Fibroblast of skin of left quadriceps (primary cell): Measurements from ENCODE around the gene OTULINL.

ENCODE experiments used
- DNase-seq, 2 experiments: peaks; one replicate each; pipeline ENCODE4 v3.0.0-alpha.2; 2013; ENCODE audit warnings: low read depth in 2 of 2

OTULINL gene

DNA sequence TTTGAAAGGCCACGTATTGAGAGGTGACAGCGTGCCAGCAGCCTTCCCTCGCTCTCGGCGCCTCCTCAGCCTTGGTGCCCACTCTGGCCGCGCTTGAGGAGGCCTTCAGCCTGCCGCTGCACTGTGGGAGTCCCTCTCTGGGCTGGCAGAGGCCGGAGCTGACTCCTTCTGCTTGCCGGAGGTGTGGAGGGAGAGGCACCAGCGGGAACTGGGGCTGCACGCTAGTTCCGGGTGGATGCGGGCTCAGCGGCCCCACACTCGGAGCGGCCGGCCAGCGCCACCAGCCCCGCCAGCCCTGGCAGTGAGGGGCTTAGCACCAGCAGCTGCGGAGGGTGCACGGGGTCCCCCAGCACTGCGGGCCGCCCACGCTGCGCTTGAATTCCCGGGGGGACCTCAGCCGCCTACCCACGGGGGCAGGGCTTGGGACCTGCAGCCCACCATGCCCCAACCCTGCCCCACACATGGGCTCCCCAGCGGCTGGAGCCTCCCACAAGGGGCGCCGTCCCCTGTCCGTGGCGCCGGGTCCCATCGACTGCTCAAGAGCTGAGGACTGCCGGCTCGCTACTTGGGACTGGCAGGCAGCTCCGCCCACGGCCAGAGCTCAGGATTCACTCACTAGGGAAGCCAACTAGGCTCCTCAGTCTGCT, 4.4 kb upstream of the OTULINL start:
- no peak for DNase-seq

DNA sequence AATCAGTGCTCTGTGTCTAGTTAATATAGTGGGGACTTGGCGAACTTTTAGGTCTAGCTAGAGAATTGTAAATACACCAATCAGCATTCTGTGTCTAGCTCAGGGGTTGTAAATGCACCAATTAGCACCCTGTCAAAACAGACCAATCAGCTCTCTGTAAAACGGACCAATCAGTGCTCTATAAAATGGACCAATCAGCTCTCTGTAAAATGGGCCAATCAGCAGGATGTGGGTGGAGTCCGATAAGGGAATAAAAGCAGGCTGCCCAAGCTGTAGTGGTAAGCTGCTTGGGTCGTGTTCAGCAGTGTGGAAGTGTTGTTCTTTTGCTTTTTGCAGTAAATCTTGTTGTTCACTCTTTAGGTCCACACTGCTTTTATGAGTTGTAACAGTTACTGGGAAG, 3.6 kb upstream of the OTULINL start:
- DNase-seq: no peak

DNA sequence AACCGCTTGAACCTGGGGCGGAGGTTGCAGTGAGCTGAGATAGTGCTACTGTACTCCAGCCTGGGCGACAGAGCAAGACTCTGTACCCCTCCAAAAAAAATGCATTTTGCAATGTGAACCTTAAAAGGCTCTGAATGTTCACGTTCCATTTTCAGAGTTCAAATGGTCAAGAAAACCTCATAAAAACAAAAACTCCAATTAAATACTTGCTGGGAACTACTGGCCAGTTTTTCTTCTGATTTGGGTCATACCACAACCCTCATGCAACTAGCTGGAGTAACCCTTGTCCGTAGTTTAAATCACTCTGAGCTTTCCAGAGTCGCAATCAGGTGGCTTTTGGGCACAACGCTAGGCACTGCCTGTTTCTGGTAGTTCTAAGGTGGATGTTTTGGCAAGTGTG, 2.3 kb upstream of the OTULINL start:
- no peak for DNase-seq

DNA sequence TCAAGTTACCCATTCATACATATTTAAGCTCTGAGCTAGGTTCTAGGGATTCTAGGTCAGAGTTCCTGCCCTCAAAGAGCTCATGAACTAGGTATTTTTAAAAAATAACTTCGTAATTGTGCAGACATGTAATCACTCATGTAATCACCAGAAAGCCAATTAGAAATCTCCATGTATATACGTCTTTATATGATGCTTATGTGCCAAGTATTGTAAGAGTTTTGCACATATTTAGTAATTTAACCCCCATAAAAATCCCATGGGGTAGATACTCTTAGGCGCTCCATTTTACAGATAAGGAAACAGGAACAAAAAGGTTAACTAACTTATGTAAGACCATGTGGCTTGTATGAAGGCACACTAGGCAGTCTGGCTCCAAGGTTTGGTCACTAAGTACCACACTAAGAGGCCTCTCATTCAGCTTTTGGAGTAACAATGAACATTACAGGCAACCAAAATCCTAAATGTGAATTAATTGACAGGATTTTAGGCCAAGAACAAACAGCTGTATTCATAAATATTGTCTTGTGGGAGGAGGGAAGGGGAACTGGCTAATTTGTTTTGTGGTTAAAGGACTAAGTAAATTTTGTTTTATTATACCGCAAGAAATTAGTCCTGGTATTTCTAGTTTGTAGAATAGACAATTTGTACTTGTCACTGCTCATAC, 1.7 kb upstream of the OTULINL start:
- no peak for DNase-seq

DNA sequence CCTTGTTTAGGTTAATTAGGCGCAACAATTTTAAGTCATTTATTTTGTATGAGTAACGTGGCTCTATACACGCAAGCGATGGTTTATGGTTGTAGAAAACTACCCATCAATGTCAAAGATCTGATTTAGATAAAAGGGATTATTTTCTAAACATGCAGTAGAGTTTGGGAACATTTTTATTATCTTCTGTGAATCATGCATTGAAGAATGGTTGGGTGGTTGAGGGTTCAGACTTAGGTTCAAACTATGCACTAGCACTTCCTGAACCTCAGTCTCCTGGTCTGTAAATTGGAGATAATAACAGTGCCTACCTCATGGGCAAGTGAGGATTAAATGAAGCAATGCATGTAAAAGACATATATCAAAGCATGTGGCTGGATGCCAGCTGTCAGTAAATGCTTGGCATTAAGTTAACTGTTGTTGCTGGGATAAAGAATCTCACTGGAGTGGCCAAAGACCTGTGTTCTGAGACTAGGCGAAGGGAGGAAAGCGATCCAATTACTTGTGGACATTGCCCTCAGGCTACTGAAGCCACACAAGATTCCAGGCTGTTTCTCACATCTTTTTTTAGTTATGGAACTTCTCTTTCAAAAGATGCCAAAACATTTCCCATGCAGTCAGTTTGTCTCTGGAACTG, 1.1 kb upstream of the OTULINL start:
- no peak for DNase-seq

DNA sequence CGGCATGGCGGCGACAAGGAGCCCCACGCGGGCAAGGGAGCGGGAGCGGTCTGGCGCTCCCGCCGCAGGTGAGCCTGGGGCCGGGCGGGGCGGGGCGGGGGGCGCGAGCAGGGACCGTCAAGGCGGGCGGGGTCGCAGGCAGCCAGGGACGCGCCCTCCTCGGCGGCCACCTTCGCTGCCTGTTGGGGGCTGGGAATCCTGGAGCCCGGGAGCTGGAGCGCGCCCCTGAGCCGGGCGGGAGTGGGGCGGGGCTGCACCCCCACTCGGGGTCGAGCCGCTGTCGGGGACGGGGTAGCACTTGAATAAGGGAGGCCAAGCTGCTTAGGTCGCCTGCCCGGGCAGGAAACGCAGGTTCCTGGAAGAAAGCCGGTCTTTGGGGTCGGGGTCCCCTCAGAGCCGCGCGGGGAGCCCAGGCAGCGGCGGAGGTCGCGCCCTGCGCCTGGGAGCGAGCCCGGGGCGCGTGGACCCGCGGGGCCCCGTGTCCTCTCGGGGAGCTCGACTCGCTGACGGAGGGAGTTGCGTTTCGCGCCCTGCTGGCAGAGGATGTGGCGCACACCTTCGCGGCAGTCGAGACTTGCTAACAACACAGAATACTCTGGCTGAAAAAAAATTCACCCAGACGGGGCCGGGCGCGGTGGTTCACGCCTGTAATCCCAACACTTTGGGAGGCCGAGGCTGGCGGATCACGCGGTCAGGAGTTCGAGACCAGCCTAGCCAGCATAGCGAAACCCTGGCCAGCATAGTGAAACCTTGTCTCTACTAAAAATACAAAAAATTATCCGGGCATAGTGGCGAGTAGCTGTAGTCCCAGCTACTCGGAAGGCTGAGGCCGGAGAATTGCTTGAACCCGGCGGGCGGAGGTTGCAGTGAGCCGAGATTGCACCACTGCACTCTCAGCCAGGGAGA, 552 bp downstream of the OTULINL start:
- DNase-seq: no peak

DNA sequence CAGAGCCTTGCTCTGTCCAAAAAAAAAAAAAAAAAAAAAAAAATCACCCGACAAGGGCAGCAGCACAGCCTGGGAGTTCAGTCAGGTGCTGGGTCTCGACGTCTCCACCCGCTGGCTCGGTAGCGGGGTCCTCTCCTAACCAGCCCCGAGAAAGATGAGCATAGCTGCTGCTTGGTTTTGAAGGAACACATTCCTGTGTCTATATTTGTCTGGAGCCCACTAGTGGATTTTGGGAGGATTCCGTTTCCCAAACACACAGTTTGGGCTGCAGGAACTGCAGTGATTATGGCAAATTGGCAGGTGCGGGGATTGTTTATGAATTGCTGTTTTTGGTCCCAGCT, 1.2 kb downstream of the OTULINL start:
- DNase-seq: no peak

DNA sequence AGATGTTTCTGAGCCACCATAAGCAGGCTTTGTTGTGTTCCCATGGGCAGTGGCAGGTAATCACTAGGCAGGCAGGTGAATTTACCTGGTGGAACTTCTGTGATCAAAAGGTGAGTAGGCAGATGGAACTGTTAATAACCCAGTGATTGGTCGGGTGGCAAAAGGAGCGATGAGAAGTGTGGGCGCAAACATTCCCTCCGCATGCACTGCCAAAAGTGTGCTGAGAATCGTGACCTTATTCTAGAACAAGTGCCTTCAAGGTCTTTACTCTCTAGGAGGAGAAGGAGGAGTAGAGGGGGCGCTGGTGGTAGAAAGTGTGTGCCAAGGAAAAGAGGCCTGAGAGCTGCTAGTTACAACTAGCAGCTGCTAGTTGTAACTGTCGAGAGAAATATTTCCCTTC, 3.3 kb downstream of the OTULINL start:
- no peak for DNase-seq

DNA sequence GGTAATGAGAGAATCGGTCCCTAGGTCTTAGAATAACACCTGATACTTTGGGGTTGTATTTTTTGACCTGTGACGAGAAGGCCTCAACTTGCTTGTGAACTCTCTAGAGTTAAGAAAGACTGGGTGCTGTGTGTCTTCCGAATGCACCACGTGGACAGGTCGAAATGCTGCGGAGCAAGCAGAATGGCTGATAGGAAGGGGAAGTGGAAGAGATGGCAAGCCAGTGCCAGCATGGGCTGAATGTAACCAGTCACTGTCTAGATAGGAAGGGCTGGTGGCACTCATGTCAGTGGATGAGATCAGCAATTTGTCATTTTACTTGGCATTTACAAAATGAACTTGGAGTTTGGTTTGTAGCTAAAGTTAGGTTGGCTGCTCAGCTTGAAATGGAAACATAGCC, 5.6 kb downstream of the OTULINL start:
- DNase-seq: no peak

DNA sequence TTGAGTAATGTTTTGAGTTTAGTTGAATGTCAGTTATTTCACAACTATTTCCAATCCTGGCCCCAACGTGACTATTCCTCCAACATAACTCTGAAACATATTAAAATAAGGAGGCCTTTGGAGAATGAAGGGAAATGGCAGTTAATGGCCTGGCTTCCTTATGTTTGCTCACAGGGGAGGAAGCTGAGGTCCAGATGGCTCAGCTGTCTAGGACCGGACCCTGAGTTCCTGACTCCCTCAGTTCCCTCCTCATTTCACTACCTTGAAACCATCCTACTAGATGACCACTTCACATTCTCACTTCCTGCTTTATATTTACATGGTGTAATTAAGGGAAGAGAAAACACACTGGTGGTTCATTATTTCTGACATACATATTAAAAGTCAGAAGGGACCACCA, 6.6 kb downstream of the OTULINL start:
- no peak for DNase-seq

DNA sequence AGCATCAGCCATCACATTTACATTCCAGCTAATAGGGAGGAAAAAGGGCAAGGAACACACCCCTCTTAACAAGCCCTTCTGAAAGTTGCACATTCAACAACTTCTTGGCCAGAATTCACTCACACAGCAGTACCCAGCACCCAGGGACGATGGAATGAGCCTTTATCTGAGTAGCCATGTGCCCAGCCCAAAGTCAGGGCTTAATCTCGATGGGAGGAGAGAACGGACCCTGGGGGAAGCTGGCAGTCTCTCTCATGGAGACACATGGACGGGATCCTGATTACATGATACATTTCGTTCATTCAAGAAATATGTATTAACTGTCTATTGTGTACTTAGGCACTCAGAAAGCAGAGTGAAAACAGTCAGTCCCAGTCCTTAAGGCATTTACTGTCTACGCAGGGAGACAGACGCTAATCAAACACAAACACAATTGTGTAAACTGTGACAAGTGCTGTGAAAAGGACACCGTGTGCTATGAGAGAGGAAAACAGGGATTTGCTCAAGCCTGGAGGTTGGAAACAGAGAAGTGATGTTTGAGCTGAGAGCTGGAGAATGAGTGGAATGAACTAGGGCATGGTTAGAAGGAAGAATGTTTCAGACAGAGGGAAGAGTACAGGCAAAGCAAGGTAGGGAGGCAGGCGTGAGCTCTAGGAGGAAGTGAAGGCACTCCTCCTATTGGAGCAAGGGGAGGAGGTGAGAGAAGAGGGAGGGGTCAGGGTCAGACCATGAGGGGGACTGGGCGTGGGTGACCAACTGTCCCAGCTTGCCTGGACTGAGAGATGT, 7.4 kb downstream of the OTULINL start:
- no peak for DNase-seq

DNA sequence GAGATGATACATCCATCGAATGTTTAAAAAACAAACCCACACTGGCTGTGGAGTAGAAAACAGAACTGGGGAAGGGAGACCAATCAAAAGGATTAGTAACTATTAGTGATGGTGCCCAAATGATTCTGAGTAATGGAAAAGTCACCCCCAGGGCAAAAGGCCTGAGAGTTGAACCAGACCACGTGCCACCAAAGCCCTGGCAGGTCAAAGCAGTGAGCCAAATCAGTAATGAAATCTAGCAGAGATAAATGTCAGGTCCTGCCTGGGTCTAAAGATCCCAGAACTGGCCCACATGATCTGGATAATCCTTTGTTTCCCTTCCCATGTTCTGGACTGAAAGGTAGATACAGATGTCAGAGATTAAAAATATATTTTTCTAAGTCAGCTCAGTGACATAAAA, 9.4 kb downstream of the OTULINL start:
- no peak for DNase-seq

DNA sequence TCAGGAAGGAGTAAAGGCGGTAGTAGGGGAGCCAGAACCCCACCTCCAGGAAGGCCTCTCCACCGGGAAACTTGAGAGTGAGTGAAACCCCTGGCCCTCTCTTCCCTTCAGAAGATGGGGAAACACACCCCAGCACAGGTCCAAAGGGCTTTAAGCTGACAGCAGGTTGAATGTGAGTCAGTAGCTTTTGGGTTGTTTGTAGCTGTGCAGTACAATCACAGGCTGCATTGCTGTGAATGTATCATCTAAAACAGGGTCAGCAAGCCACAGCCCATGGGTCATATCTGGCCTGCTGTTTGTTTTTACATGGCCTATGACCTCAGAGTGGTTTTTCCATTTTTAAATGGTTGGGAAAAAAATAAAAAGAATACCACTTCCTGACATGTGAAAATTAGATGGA, 10.0 kb downstream of the OTULINL start:
- DNase-seq: no peak

DNA sequence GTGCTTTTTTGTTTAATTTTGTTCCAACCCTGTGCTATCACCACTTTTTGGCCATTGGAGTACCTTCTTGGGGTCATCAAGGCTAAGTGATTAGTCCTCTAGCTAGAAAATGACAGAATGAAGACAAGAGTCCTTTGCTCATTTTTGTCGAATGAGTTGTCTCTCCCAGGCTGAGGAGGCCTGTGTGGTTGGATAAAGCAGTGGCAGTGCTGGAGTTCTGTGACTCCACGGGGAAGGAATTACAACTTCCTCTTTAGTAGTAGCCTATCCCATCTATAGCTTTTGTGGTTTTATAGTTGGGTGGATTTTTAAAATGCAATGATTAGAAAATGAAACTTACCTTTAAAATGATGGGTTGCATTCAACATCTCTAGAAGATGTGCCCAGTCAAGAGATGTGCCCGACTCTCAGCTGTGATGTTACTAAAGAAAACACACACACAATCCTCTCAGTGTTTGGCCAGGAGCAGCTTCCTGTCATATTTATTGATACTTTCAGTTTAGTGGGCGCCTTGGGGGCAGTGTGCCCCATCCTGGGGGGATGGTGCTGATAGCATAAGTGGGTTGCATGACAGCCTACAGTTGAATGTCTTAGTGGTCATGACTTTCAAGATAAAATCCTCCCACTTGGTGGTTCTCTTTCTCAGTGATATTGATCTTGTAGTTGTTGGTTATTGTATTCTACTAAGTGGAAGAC, 11.9 kb downstream of the OTULINL start:
- DNase-seq: no peak

DNA sequence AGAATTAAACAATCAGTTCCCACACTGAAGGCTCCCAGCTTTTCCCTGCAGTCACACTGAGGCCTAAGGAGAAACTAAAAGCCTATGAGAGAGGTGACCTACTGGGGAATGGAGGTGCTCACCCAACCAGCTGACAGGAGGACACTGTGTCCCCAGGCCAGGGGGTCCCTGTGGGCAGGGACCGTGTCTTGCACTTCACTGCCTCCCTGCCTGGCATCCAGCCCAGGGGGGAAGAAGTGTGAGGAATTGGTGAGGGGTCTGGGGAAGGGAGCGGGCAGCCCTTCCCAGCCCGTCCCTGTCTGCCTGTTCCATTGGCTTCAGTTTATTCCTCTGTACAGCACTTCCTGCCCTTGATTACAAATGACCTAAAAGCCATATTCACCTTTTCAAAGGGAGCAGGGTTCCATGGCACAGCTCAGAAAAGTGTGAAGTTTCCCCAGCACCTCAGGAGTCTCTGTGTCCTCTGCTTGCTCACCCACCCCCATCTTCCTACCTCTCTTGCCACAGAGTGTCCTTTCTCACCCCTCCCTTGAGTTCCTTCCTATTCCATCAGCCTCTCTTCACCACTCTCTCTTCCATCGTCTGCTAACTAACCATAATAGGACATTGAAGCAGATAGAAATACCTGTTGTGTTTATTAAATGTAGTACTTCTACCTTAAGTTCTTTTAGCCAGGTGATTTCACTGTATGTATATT, 12.9 kb downstream of the OTULINL start:
- DNase-seq: no peak

DNA sequence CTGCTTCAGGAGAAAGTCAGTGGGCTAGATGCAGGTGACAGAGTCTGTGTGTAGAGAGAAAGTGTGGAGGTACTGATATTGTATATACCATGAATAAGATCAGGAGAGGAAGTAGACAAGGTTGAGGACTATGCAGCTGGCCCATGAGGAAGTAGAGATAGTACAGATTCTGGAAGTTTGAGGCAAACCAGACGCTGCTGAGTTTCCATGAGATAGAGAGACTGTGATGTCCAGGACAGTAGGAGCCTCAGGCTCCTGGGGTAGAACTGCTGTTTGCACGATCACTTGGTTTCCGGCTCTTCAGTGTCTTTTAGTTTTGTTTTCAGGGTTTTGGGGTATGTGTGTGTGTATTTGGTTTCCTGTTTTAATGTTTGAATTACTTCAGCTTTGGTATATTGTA, 13.6 kb downstream of the OTULINL start:
- no peak for DNase-seq

DNA sequence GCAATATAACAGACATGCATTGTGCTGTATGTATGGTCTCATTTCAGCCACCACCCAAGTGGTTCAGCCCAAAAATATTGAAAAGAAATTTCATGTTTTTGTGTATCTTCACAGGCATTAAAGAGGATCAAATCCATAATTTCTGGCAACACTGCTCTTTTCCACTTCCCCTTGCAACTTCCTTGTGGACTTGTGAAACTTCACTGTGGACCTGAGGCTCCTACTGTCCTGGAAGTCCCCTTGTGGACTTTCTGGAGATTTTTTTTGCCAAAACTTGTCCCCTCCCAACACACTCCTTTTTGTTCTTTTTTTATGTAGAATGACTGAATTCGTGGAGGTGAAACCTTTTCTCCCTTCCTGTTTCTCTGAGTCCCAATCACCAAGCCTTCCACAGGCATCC, 14.3 kb downstream of the OTULINL start:
- no peak for DNase-seq

DNA sequence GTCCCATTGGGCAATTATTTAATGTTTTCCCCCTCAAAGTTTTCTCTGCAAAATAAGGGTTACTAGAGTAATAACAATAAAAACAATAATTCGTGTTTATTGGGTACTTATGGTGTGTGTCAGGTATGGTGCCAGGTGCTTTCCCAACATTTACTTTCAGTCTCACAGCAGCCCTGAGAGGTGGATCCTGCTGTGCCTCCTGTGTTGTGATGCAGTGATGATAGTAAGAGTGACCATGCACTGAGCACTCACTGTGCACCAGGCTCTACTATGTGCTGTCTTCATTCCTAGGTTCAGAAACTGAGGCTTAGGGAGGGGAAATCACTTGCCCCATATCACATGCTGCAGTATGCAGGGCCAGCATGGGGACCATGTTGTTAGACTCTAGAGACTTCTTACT, 15.5 kb downstream of the OTULINL start:
- no peak for DNase-seq

DNA sequence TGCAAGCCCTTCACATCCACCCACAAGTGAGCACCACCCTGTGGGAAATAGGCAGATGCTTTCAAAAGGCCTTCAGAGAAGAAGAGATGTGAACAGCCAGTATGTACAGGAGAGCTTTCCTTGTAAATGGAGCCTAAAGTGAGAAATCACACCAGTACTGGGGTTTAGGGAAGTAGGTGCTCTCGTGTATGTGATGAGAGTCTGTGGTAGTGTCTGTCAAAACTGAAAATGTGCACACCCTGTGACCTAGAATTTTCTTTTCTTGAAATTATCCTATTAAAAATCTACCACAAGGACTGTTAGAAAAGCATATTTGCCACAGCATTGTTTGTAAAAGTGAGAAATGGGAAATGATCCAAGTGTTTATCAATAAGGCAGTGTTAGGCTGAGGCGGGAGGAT, 16.6 kb downstream of the OTULINL start:
- DNase-seq: no peak

DNA sequence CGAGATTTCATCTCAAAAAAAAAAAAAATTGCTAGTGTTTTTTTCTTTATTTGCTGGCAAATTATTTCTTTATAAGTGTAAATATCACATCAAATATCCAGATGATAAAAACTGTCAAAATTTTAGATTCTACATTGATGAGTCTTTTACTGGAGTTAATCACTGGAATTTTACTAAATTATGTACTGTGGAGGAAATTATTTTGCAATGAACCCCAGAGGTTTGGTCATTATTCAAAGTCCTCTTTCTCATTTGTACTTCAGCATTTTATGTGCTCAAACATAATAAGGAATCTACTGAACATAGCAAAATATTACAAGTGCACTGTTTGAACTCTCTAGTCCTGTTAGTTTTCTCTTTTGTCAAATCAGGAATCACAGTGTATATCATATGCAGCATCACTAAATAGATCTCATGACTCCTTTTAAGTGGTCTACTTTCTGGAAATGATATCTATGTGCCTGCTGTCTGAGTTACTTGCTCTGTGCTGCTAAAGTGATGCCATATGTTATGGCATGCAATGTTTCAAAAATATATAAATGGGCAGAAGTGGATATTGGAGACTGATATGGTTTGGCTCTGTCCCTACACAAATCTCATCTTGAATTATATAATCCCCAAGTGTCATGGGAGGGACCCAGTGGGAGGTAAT, 18.0 kb downstream of the OTULINL start:
- DNase-seq: no peak
